Astrocyte (in vitro differentiated cells and primary cell): ENCODE measurements around the gene CHD1L. TPM values are rescaled to one million over a fixed set of nuclear protein-coding genes. Genes with fewer than 3 reads are reported as not detected.

Experiments used
- DNase-seq: peaks from one replicate; pipeline ENCODE4 v3.0.0-alpha.2; 2010; ENCODE audit warnings: low read depth
- FAIRE-seq: peaks from 2 replicates; lab custom pipeline; 2011; peaks lifted over from hg19 to GRCh38; lab: Jason Lieb, UNC
- H2AFZ ChIP-seq: 2 replicates; pipeline ENCODE4 v1.6.0; 2012; ENCODE audit warnings: low read depth, low read length, inconsistent platforms
- H3K27ac ChIP-seq: 2 replicates; pipeline ENCODE4 v1.5.1; 2011; ENCODE audit warnings: low read depth, low read length, inconsistent platforms
- H3K27me3 ChIP-seq: 2 replicates; pipeline ENCODE4 v1.6.0; 2011; ENCODE audit warnings: low read length, inconsistent platforms; ENCODE audit not compliant: insufficient read depth
- H3K36me3 ChIP-seq: 2 replicates; pipeline ENCODE4 v1.5.1; 2011; ENCODE audit warnings: low read length, inconsistent platforms; ENCODE audit not compliant: insufficient read depth
- H3K4me1 ChIP-seq: 2 replicates; pipeline ENCODE4 v1.5.1; 2011; ENCODE audit warnings: low read length, inconsistent platforms; ENCODE audit not compliant: insufficient read depth
- H3K4me2 ChIP-seq: 2 replicates; pipeline ENCODE4 v1.6.0; 2012; ENCODE audit warnings: low read length, inconsistent platforms
- H3K4me3 ChIP-seq: 2 replicates; pipeline ENCODE4 v1.5.1; 2011; ENCODE audit warnings: low read depth, mild to moderate bottlenecking, low read length, inconsistent platforms; ENCODE audit not compliant: insufficient read depth
- H3K79me2 ChIP-seq: 2 replicates; pipeline ENCODE4 v1.6.0; 2012; ENCODE audit warnings: mild to moderate bottlenecking, low read length, inconsistent platforms; ENCODE audit not compliant: insufficient read depth
- H3K9ac ChIP-seq: 2 replicates; pipeline ENCODE4 v1.6.0; 2012; ENCODE audit warnings: mild to moderate bottlenecking, low read length, inconsistent platforms
- H3K9me3 ChIP-seq: 2 replicates; pipeline ENCODE4 v1.5.1; 2012; ENCODE audit warnings: low read depth, mild to moderate bottlenecking, low read length, inconsistent platforms; ENCODE audit not compliant: insufficient read depth
- H4K20me1 ChIP-seq: 2 replicates; pipeline ENCODE4 v1.6.0; 2012; ENCODE audit warnings: low read length, inconsistent platforms; ENCODE audit not compliant: insufficient read depth
- H3K27ac Mint-ChIP-seq: one replicate; pipeline ENCODE4 v1.8.0; 2021; ENCODE audit warnings: mild to moderate bottlenecking, mixed read lengths; ENCODE audit not compliant: unreplicated experiment
- H3K27me3 Mint-ChIP-seq: one replicate; pipeline ENCODE4 v1.8.0; 2021; ENCODE audit warnings: low read depth, mixed read lengths; ENCODE audit not compliant: unreplicated experiment
- H3K36me3 Mint-ChIP-seq: one replicate; pipeline ENCODE4 v1.8.0; 2021; ENCODE audit warnings: low read depth, mixed read lengths; ENCODE audit not compliant: unreplicated experiment
- H3K4me1 Mint-ChIP-seq: one replicate; pipeline ENCODE4 v1.8.0; 2021; ENCODE audit warnings: low read depth, mixed read lengths; ENCODE audit not compliant: unreplicated experiment
- H3K4me3 Mint-ChIP-seq: one replicate; pipeline ENCODE4 v1.8.0; 2021; ENCODE audit warnings: mild to moderate bottlenecking, moderate library complexity, mixed read lengths; ENCODE audit not compliant: unreplicated experiment
- H3K9me3 Mint-ChIP-seq: one replicate; pipeline ENCODE4 v1.8.0; 2021; ENCODE audit warnings: mild to moderate bottlenecking, mixed read lengths; ENCODE audit not compliant: unreplicated experiment
- EZH2 ChIP-seq: IDR thresholded peaks from 2 replicates; pipeline ENCODE4 v1.6.1; 2012; ENCODE audit warnings: mild to moderate bottlenecking, low read length, inconsistent platforms; ENCODE audit not compliant: insufficient read depth
- total RNA-seq: library from RNA; stranded (reverse); gene quantifications from 2 replicates; pipeline ENCODE4 v1.2.1, GENCODE V29; 2021
- TF ChIP-seq, protein P1 (sequence below): IDR thresholded peaks from 2 replicates; pipeline ENCODE4 v1.5.1; 2011; ENCODE audit warnings: low read depth, mild to moderate bottlenecking, inconsistent platforms, low read length, moderate library complexity; ENCODE audit not compliant: insufficient read depth

Gene CHD1L
- total RNA-seq, 1 donor from 2014 or later: 44.2 TPM

DNA sequence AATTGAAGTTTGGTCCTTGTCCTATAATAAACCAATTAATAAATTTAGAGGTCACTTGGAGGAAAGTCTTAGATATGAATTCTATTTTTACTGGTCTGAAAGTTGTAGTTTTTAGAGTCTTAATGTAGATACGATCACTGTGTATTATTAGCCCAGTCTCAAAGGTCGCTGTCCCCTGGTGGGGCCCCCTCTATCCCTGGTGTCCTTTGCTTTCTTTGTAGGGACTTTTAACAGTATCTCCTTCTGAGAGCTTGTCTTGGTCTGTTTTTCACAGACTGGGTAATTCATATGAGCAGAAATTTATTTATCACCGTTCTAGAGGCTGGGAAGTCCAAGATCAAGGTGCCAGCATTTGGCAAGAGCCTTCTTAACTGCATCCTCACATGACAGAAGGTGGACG is 18.5 kb downstream of the CHD1L start:
- TF ChIP-seq EZH2: no peak
- TF ChIP-seq, protein P1, sequence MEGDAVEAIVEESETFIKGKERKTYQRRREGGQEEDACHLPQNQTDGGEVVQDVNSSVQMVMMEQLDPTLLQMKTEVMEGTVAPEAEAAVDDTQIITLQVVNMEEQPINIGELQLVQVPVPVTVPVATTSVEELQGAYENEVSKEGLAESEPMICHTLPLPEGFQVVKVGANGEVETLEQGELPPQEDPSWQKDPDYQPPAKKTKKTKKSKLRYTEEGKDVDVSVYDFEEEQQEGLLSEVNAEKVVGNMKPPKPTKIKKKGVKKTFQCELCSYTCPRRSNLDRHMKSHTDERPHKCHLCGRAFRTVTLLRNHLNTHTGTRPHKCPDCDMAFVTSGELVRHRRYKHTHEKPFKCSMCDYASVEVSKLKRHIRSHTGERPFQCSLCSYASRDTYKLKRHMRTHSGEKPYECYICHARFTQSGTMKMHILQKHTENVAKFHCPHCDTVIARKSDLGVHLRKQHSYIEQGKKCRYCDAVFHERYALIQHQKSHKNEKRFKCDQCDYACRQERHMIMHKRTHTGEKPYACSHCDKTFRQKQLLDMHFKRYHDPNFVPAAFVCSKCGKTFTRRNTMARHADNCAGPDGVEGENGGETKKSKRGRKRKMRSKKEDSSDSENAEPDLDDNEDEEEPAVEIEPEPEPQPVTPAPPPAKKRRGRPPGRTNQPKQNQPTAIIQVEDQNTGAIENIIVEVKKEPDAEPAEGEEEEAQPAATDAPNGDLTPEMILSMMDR: no peak
- H3K27me3 Mint-ChIP-seq: no peaks in the 10 kb centered on the region
- no peak overlapping the region for H3K27ac Mint-ChIP-seq

DNA sequence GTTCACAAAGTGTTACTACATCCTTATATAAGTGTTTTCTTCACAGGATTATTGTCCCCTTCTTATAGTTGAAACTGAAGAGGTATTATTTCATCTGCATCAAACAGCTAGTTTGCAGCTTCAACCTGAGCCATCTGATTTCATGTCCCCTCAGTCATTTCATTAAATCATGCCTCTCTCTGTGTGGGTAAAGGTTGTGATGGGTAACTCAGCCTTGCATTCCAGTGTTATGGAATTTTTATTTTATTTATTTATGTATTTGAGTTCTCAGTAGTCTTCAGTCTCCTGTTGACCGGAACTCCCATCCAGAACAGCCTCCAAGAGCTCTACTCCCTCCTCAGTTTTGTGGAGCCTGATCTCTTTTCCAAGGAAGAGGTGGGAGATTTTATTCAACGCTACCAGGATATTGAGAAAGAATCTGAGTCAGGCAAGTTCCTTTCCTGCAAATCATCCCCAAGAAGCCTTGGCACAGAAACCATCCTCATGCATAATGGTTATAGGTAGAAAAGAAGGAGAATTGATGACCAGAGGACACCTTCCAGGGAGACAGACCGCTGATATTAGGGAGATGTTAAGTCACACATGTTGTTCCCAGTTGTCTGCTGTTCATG is 21.8 kb downstream of the CHD1L start:
- no peaks in the 10 kb centered on the region for H4K20me1 ChIP-seq
- Mint-ChIP-seq H3K27me3 (no peaks in the 10 kb centered on the region), H3K9me3 (no peaks in the 10 kb centered on the region), H3K36me3 (peaks cover 6% of the 10 kb centered on the region), H3K4me3 (no peak overlapping the region), H3K27ac (no peak overlapping the region), H3K4me1 (peaks cover 5% of the 10 kb centered on the region)
- no peak overlapping the region for H3K9ac ChIP-seq
- H3K27me3 ChIP-seq: no peaks in the 10 kb centered on the region
- H3K4me1 ChIP-seq: no peaks in the 10 kb centered on the region
- H3K27ac ChIP-seq: no peak overlapping the region
- no peaks in the 10 kb centered on the region for H3K79me2 ChIP-seq
- no peak for TF ChIP-seq EZH2
- TF ChIP-seq, protein P1: no peak
- no peaks in the 10 kb centered on the region for H3K9me3 ChIP-seq
- no peak overlapping the region for H2AFZ ChIP-seq
- H3K36me3 ChIP-seq: peaks cover 19% of the 10 kb centered on the region
- H3K4me2 ChIP-seq: peak overlapping the region; percentile 14
- DNase-seq (peak; percentile 71), FAIRE-seq (no peak)
- no peak overlapping the region for H3K4me3 ChIP-seq

More for the DNA sequence above, 18.5 kb downstream of the CHD1L start:
- no peak overlapping the region for H2AFZ ChIP-seq
- peaks cover 5% of the 10 kb centered on the region for H4K20me1 ChIP-seq
- no peak overlapping the region for H3K4me2 ChIP-seq
- no peaks in the 10 kb centered on the region for H3K9me3 ChIP-seq
- H3K4me3 ChIP-seq: no peak overlapping the region
- no peak for FAIRE-seq
- H3K9ac ChIP-seq: no peak overlapping the region
- no peaks in the 10 kb centered on the region for H3K27me3 ChIP-seq
- no peak for DNase-seq
- Mint-ChIP-seq H3K4me3 (no peak overlapping the region), H3K36me3 (peaks cover 7% of the 10 kb centered on the region), H3K4me1 (peaks cover 5% of the 10 kb centered on the region), H3K9me3 (no peaks in the 10 kb centered on the region)
- peaks cover 19% of the 10 kb centered on the region for H3K36me3 ChIP-seq
- H3K27ac ChIP-seq: no peak overlapping the region
- H3K4me1 ChIP-seq: no peaks in the 10 kb centered on the region
- peaks cover 13% of the 10 kb centered on the region for H3K79me2 ChIP-seq

GRCh38 chr1:147266381-147266780 is 23.9 kb downstream of the CHD1L start:
- Histone ChIP-seq H3K27me3 (no peaks in the 10 kb centered on the region), H3K79me2 (no peaks in the 10 kb centered on the region), H3K9ac (no peak overlapping the region), H3K9me3 (no peaks in the 10 kb centered on the region), H3K4me1 (no peaks in the 10 kb centered on the region), H3K36me3 (peaks cover 17% of the 10 kb centered on the region), H4K20me1 (no peaks in the 10 kb centered on the region), H2AFZ (no peak overlapping the region), H3K27ac (no peak overlapping the region), H3K4me2 (no peak overlapping the region), H3K4me3 (no peak overlapping the region)
- H3K4me1 Mint-ChIP-seq: peaks cover 5% of the 10 kb centered on the region
- H3K27me3 Mint-ChIP-seq: no peaks in the 10 kb centered on the region
- H3K9me3 Mint-ChIP-seq: no peaks in the 10 kb centered on the region
- no peak for DNase-seq
- no peak overlapping the region for H3K4me3 Mint-ChIP-seq
- peaks cover 3% of the 10 kb centered on the region for H3K36me3 Mint-ChIP-seq
- TF ChIP-seq, protein P1: no peak
- no peak for TF ChIP-seq EZH2
- no peak for FAIRE-seq
- no peak overlapping the region for H3K27ac Mint-ChIP-seq
